Endothelial cell of umbilical vein (primary cell): ENCODE data around the gene OGDH. TPM values are rescaled to one million over a fixed set of nuclear protein-coding genes. Genes with fewer than 3 reads are reported as not detected.
A peak's percentile ranks its signal among the peaks of the same experiment; 100 is the strongest.

Source experiments
- BruUV-seq: library from RNA; stranded (reverse); fragments of 400-500 nt; replicated peaks from 2 replicates; lab custom pipeline; 2021; lab: Mats Ljungman, UMichigan
- CTCF ChIA-PET: fragments of 300-600, 350-600 bp; sonication (Branson Sonifier 250); formaldehyde crosslinking; loops from one replicate; lab custom pipeline; 2021; ENCODE audit warnings: antibody characterized with exemption, inconsistent platforms; lab: Charles Lee
- POLR2A ChIA-PET: fragments of 300-600, 350-600 bp; sonication (Branson Sonifier 250); formaldehyde crosslinking; loops from one replicate; lab custom pipeline; 2021; ENCODE audit warnings: antibody characterized with exemption, inconsistent platforms; lab: Charles Lee
- DNase-seq: peaks from one replicate; pipeline ENCODE4 v3.0.0-alpha.2; 2011; ENCODE audit warnings: low read depth, low spot score
- FAIRE-seq: peaks from 2 replicates; lab custom pipeline; 2011; peaks lifted over from hg19 to GRCh38; lab: Jason Lieb, UNC
- H2AFZ ChIP-seq: 2 replicates; pipeline ENCODE4 v1.6.0; 2012; ENCODE audit warnings: low read depth, low read length, control low read depth, inconsistent platforms
- H3K27ac ChIP-seq: 2 replicates; pipeline ENCODE4 v1.5.1; 2011; ENCODE audit warnings: low read depth, mild to moderate bottlenecking, control low read depth, low read length, moderate library complexity; ENCODE audit not compliant: insufficient read depth
- H3K27me3 ChIP-seq, 2 experiments: 2 replicates each; pipeline versions ENCODE4 v1.6.0 to v1.6.1; 2011; ENCODE audit warnings: low read length in 2 of 2, mixed read lengths in 1 of 2; ENCODE audit not compliant: control insufficient read depth in 2 of 2, insufficient read depth in 2 of 2
- H3K36me3 ChIP-seq, 2 experiments: 2 replicates in 1 of 2; 3 replicates in 1 of 2; pipeline ENCODE4 v1.5.1; 2011; ENCODE audit warnings: low read length in 2 of 2, mild to moderate bottlenecking in 1 of 2, moderate library complexity in 1 of 2; ENCODE audit not compliant: control insufficient read depth in 2 of 2, insufficient read depth in 2 of 2; ENCODE audit errors: extremely low read depth in 1 of 2
- H3K4me1 ChIP-seq: 3 replicates; pipeline ENCODE4 v1.5.1; 2011; ENCODE audit warnings: mild to moderate bottlenecking, low read length; ENCODE audit not compliant: control insufficient read depth, insufficient read depth; ENCODE audit errors: extremely low read depth
- H3K4me2 ChIP-seq: 2 replicates; pipeline ENCODE4 v1.6.1; 2011; ENCODE audit warnings: low read length, control low read depth, mixed read lengths; ENCODE audit not compliant: insufficient read depth
- H3K4me3 ChIP-seq, 3 experiments: fragments of 200-600 bp in 1 of 3; sonication (generic), shearing (Covaris generic) in 1 of 3; replicated peaks in 1 of 3; 2 replicates each; pipeline ENCODE4 v1.5.1; 2011 to 2016; ENCODE audit warnings: control low read depth in 3 of 3, low read length in 3 of 3, mild to moderate bottlenecking in 2 of 3, inconsistent platforms in 1 of 3, low read depth in 1 of 3, moderate library complexity in 1 of 3; ENCODE audit not compliant: insufficient read depth in 1 of 3
- H3K79me2 ChIP-seq: 2 replicates; pipeline ENCODE4 v1.6.0; 2012; ENCODE audit warnings: low read length, inconsistent platforms; ENCODE audit not compliant: control insufficient read depth, insufficient read depth
- H3K9ac ChIP-seq: replicated peaks from 2 replicates; pipeline ENCODE3; 2011; ENCODE audit warnings: low read length, control low read depth; ENCODE audit not compliant: insufficient read depth; ENCODE audit errors: extremely low read depth
- H3K9me1 ChIP-seq: replicated peaks from 3 replicates; pipeline ENCODE4 v1.6.0; 2011; ENCODE audit warnings: mild to moderate bottlenecking, low read length; ENCODE audit not compliant: control insufficient read depth, insufficient read depth; ENCODE audit errors: extremely low read depth
- H3K9me3 ChIP-seq: replicated peaks from 2 replicates; pipeline ENCODE4 v1.5.1; 2012; ENCODE audit warnings: low read length, inconsistent platforms; ENCODE audit not compliant: control insufficient read depth, insufficient read depth
- H4K20me1 ChIP-seq: replicated peaks from 2 replicates; pipeline ENCODE3; 2011; ENCODE audit warnings: mild to moderate bottlenecking, low read length; ENCODE audit not compliant: control insufficient read depth, insufficient read depth; ENCODE audit errors: extremely low read depth
- CTCF ChIP-seq, 2 donors: IDR thresholded peaks; 1 replicate in 1 of 2; 2 replicates in 1 of 2; pipeline ENCODE4 v1.5.1; 2011; ENCODE audit warnings: low read length in 2 of 2, mild to moderate bottlenecking in 2 of 2, moderate library complexity in 2 of 2, control low read depth in 1 of 2, inconsistent platforms in 1 of 2, low read depth in 1 of 2; ENCODE audit not compliant: insufficient read depth in 1 of 2; ENCODE audit errors: extremely low read depth in 1 of 2
- EZH2 ChIP-seq: IDR thresholded peaks from 2 replicates; pipeline ENCODE4 v1.6.1; 2012; ENCODE audit warnings: borderline replicate concordance, low read depth, mild to moderate bottlenecking, moderate library complexity, low read length, inconsistent platforms; ENCODE audit not compliant: severe bottlenecking
- FOS ChIP-seq: IDR thresholded peaks from 2 replicates; pipeline ENCODE4 v1.6.1; 2011; ENCODE audit warnings: mild to moderate bottlenecking, low read length, moderate library complexity, borderline replicate concordance; ENCODE audit not compliant: insufficient read depth
- GATA2 ChIP-seq: IDR thresholded peaks from 2 replicates; pipeline ENCODE4 v1.7.0; 2011; ENCODE audit warnings: low read depth, mild to moderate bottlenecking, moderate library complexity, mixed read lengths, low read length; ENCODE audit not compliant: insufficient read length, insufficient read depth
- JUN ChIP-seq: IDR thresholded peaks from 2 replicates; pipeline ENCODE4 v1.6.1; 2011; ENCODE audit warnings: borderline replicate concordance, low read depth; ENCODE audit not compliant: insufficient read length, insufficient read depth
- POLR2AphosphoS5 ChIP-seq: IDR thresholded peaks from 2 replicates; pipeline ENCODE4 v1.6.1; 2012; ENCODE audit warnings: low read depth, mild to moderate bottlenecking, control low read depth, low read length, moderate library complexity; ENCODE audit not compliant: insufficient read depth
- dilution Hi-C: fragments of 300-500 bp; cut with MboI; formaldehyde crosslinking; loops from one replicate; pipeline ENCODE4 v1.15.0; 2019; ENCODE audit warnings: low sequenced_read_pairs; ENCODE audit not compliant: extremely low pct_ligation_motif_present
- intact Hi-C: fragments of 100-400 bp; cut with micrococcal nuclease; formaldehyde crosslinking; loops from one replicate; pipeline ENCODE4 v1.10.0; 2022
- polyA plus RNA-seq, 4 experiments: library from polyadenylated mRNA; depleted of rRNA in 3 of 4; stranded (reverse) in 3 of 4; unstranded in 1 of 4; fragments of >200 nt; gene quantifications; 2 replicates each; pipeline versions ENCODE4 v1.2.1 to v1.2.3, GENCODE V29; 2011 to 2012; ENCODE audit warnings: missing spikeins in 1 of 4
- total RNA-seq: library from RNA; stranded (reverse); gene quantifications from 2 replicates; pipeline ENCODE4 v1.2.3, GENCODE V29; 2021
- TF ChIP-seq, protein P1 (sequence below): IDR thresholded peaks from 2 replicates; pipeline ENCODE4 v1.6.1; 2011; ENCODE audit not compliant: insufficient read depth, insufficient read length

The OGDH gene
- total and polyA plus RNA-seq, 2 donors (not counting 3 experiments of a cell fraction or from before 2014, with no cell fraction given), result 88.9 to 92.9 TPM

DNA sequence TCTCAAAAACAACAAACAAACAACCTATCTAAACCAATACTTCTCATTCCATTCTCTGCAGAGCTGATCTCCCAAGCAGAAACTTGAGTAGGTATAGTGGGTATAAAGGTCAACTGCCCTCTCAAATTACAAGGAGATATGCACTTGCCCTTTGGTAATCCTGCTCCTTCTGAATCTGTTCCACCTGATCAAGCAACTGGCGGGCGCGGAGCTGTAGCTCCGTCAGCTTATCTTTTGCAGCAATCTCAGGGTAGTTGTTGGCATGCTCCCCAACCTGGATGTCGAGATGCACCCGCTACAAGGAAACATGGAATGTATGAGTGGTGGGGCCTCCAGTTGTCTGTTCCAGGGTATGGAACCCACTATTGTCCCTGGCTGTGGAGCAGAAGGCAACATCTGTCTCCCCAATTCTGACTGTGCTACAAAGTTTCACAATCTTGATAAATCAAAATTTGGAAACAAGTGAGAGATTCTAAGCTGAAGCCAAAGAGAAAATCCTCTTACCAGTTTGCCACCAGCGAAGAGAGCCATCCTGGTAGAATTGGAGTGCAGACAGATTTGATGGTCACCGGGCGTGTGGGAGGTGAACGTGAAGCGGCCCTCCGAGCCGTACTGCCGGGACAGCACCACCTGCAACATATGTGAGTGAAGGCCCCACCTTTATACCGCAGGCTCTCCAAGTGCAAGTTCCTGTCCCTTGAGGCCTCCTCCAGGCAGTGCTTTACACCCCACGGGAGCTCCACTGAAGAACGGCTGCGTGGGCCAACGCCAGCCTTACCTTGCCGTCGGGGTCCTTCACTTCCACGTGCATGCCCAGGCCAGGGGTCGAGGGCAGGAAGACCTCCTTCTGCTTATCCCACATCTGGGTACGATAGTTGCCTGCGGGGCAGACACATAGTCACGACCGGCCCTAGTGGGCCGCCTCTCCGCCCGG lies 25.2 kb upstream of the OGDH start:
- TF ChIP-seq EZH2 (no peak), POLR2AphosphoS5 (no peak), JUN (no peak), GATA2 (no peak), CTCF (IDR thresholded peaks at IDR 0.05; ENCODE audit: extremely low read depth in 1 of 2, insufficient read depth in 1 of 2, low read depth in 1 of 2, low read length in 2 of 2) (no peak), FOS (no peak)
- TF ChIP-seq, protein P1, sequence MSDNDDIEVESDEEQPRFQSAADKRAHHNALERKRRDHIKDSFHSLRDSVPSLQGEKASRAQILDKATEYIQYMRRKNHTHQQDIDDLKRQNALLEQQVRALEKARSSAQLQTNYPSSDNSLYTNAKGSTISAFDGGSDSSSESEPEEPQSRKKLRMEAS, result no peak
- intact Hi-C loops, result no loop called here

More for the DNA sequence above, 25.2 kb upstream of the OGDH start:
- peak; percentile 4 for FAIRE-seq
- Histone ChIP-seq H3K9me1 (no peaks in the 10 kb centered on the region), H3K4me3 (peak overlapping the region; percentile 23 to 78 (median 47)), H4K20me1 (no peaks in the 10 kb centered on the region), H3K9ac (peak overlapping the region; percentile 66), H3K4me2 (peak overlapping the region; percentile 46), H3K27ac (peak overlapping the region; percentile 20), H3K79me2 (peaks cover 17% of the 10 kb centered on the region), H3K27me3 (no peaks in the 10 kb centered on the region), H3K9me3 (no peaks in the 10 kb centered on the region), H2AFZ (peak overlapping the region; percentile 26), H3K4me1 (peaks cover 8% of the 10 kb centered on the region), H3K36me3 (peaks cover 7 to 8% of the 10 kb centered on the region in 2 experiments)
- ChIA-PET POLR2A (interaction anchor here (1.0 kb wide), 1 partner anchor 10 kb away, joined by 3 read pairs; no protein-coding TSS in a partner anchor), CTCF (interaction anchor here (1.2 to 2.6 kb wide), 5 partner anchors 16 to 266 kb away, joined by 4 to 20 read pairs (median 5); partner anchors contain the start of gene H2AZ2)
- dilution Hi-C loops, result no loop called here
- no peak for DNase-seq
- TSS peak; percentile 8 for BruUV-seq
